Activated CD4-positive, alpha-beta T cell treated with anti-CD3 and anti-CD28 coated beads, Interleukin-2, Interleukin-6, amounts not matched to agents 100 ng/mL and 50 ng/mL, durations not matched to agents 16 hours and 8 hours (primary cell): ENCODE data around the gene SSUH2.

Experiments used
- DNase-seq: peaks from one replicate; pipeline ENCODE4 v3.0.0-alpha.2; 2020

SSUH2 gene

DNA sequence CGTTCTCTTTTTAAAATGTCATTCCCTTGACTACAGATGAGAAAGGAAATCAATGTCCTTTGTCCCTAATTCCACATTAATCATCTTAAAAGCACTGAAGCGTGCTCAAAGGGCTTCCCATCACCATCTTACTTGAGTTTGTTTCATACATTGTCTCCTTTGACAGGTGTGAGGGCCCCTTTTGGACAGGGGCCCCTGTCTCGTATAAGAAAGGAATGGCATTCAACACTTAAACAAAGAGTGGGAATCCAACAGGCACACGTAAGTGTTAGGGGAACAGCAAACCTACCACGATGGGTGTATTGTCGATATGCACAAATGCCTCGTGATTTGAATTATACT is 5.0 kb downstream of the SSUH2 start:
- no peak for DNase-seq

DNA sequence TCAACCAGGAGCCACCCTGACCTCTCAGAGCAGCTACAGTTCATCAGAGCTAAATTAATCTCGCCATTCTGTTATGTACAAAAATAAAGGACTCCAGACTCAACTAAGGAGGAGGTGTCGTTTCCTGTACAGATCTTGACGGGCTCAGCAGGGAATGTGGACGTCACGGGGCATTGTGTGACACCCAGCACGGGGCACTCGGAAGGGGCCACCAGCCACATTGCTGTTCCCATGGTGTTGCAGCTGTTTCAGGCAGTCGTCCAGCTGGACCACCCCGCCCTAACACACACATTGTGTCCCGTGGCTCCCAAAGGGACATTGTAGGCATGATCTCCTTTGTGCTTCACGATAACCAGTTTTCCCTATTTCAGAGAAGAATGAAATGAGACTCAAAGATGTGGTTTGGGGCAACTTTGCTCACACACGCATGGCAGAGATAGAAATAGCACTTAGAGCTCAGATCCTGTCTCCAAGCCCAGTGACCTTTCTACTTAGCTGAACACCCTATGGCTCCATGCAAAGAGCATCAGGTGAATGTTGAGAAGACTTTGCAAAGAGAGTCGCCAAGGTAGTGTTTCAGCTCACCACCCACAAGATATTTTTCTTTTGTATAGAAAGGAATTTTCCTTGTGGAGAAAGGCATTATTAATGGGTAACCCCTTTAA is 5.5 kb downstream of the SSUH2 start:
- no peak for DNase-seq

DNA sequence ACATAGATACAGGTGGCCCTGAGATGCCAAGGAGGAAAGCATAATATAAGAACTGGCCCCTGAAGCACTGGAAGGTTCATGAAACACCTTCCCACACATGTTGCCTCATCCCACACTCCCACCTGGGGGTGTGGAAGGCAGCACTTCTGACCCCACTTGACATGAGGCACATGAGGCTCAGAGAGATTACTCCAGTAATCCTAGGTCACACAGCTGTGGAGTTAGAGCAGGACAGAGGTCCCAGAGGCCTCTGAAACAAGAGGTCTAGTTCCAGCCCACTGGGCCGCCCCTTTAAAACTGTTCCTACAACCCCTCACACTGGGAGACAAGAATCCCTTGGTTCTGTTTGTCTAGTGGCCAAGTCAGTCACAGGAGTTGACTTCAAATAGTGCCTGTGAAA is 7.2 kb downstream of the SSUH2 start:
- no peak for DNase-seq

DNA sequence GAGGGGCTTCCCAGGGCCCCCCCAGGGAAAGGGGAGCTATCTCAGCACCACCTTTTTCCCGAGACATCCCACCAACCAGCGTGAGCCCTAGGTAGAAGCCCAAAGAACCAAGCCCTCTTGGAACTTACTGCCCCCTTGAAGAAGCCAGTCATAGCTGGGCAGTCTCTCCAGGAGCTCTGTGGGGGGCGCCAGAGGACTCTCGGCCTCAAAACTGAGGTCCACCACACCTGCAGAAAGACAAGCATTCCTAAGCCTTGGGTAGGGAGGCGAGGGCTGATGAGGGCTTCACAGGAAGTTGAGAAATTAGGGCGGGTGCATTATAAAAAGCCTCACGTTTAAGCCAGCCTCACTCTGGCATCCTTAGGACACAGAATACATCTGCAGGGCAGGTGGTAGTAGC is 9.0 kb downstream of the SSUH2 start:
- no peak for DNase-seq

DNA sequence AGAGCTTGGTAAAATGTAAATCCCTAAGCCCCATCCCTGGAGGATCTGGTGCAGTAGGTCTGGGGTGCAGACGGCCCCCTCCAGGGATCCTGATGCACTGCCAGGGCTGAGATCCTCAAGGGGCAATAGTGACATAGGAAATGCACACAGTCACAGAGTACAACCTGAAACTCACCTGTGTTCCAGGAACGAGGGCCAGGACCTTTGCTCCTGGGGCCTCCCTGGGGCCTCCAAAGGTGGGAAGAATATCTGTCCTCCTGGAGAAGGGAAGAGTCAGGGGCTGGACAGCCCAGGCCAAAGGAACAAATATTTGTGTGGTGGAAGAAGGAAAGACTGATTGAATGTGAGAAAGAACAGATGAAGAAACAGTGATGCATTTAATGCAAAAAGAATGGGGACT is 9.5 kb downstream of the SSUH2 start:
- DNase-seq = no peak

DNA sequence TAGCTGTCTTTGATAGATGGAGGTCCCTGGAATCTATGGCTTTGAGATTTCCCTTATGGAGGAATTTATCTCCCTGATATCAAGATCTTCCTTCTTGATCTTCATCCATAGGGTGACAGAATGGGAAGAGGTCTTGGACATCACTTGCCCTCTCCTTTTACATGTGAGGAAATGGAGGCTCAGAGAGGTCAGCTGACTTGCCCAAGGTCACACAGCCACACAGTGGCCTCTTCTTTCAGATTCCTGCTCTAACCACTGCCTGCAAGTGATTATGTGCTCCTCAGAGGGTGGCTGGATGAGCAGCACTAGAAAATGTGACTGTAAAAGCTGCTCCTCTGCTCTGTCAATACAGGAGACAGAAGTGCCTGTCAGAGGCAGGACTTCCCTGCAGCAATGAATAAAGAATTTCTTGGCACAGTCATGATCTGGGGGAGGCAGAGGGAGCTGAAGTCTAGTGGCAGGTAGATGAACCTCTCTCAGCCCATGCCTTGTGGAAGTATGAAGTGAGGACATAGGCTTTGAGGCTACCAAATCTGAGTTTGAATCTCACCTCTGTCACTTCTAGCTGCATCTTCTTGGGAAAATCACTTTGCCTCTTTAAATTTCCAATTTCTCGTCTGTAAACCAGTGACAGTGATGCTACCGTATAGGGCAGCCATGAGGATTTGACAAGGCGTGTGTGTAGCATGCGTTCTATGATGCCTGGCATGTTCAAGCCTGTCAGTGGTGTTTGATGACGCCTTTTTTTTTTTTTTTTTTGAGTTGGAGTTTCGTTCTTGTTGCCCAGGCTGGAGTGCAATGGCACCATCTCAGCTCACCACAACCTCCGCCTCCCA is 12.0 kb downstream of the SSUH2 start:
- no peak for DNase-seq

DNA sequence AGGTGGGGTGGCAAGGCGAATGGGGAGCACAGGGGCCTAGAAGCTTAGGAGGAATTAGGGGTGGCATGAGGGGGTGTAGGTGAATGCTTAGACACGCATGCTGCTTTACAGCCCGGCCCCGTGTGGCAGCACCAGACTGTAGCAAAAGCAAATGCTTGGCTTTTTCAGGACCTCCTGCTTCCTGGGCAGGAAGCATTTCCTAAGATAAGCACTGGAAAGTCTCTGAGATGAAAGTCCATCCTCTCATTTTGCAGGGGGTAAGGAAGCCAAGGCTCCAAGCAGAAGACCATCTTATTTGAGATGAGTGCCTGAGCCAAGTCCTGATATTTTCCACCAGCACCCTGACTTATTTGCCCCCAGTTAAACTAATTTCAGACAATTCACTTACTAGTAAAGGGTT is 12.9 kb downstream of the SSUH2 start:
- DNase-seq = no peak

DNA sequence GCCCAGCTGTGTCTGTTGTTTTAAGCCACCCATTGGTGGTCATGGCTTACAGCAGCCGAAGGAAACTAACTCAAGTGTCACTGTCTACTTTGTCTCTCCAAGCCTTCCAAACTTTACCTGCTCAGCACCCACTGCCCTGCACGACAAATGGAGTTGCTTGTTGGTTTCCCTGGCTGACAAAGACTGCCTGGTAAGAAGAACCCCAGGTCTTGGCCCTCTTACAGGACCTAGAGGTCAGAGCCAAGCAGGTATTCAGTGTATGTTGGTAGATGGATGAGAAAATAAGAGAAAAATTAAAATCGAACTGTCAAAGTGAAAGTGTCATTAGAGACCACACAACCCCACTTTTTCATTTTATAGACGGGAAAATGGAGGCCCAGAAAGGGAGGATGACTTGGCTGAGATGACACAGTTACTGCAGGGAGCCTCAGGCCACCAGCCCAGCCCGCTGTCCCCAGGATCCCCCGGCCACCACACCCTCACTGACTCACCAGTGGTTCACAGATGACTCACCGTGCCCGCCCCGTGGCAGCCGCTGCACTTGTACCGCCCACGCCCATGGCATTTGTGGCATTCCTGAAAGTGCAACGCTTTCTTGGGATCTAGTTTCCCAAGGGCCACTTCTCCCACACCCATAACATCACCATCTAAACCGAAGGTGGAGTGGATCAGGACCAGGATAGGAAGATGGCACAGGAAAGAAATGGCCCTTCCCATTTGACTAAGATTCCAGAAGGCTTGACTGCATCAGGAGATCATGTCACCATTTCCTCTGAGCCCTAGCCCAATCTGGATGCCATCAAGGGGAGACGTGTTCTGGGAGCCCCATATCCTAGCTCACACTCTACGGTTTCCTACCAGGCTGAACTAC is 15.2 kb downstream of the SSUH2 start:
- DNase-seq = peak; percentile 81

DNA sequence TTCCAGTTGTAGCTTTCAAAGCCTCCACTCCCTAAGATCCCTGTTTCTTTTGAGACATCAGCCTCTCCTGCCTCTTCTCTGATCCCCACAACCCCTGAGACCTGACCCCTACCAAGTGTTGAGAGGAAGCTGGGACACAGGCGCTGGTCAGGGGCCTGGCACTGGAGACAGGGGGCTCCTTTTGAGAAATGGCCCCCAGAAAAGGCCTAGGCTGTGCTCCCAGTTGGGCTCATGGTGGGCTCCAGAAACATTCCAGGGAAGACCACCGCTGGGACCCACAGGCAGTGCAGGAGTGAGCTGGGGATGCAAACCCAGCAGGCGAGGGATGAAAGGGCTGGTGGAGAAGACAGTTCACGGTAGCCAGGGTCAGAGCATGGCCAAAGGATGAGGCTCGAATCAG is 16.6 kb downstream of the SSUH2 start:
- no peak for DNase-seq

DNA sequence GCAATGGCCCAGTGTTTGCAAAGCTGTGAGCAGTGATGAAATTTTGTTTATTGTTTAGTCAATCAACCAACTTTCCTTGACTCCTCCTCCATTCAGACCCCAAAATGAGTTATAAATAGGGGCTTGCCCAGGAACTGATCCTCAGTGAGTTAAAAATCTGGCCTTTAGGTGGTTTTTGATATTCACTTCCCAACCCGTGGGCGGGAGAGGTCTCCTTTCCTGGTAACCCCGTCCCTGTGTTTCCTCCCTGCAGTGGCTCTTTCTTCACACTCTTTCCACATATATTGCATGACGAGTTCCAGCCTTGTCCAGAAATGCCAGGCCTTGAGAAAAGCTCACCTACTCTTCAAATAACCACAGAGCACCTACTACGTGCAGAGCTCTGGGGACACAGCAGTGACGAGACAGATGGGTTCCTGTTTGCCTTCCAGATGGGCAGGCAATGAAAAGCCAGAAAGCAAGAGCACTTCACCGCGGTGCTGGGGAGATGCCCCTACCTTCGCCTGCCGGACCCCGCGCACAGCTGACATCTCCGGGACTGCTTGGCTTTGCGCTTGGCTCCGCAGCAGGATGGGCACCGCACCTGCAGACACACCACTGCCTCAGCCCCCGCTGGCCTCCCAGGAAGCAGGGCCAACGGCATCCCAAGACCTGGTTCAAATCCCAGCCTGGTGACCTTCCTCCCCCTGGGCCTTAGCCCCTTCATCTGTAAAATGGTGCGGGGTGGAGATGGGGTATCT is 17.2 kb downstream of the SSUH2 start:
- DNase-seq = no peak

DNA sequence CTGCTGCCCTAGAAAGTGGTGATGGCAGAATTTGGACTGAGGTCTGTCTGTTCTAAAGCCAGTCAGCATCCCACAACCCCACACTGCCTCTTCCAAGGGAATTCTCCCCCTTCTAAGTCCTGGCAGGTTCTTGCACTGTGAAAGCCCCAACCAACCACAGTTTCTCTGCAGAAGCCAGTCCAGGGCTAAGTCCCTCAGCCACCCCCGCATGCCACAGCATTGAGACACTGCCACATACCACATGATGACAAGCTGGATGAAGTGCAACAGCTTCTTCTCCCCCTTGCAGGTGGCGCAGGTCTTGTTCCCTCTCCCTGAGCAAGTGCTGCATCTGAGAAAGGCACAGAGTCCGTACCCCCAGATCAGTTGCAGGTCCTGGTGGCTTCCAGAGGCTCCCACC is 18.6 kb downstream of the SSUH2 start:
- no peak for DNase-seq

DNA sequence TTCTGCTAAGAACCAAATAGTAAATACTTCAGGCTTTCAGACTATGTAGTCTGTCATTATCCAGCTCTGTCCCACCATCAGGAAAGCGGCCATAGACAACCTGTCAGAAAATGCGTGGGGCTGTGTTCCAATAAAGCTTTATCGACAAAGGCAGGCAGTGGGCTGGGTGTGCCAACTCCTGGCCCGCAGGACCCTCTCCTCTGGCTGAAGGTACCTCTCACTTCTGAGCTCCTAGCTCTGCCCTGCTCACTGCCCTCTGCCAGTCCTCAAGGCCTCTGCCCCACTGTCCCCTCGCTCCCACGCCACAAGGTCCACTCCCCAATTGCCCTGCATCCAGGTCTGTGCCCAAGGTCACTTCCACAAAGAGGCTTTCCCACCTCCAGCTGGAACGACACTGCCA is 20.0 kb downstream of the SSUH2 start:
- DNase-seq = no peak

DNA sequence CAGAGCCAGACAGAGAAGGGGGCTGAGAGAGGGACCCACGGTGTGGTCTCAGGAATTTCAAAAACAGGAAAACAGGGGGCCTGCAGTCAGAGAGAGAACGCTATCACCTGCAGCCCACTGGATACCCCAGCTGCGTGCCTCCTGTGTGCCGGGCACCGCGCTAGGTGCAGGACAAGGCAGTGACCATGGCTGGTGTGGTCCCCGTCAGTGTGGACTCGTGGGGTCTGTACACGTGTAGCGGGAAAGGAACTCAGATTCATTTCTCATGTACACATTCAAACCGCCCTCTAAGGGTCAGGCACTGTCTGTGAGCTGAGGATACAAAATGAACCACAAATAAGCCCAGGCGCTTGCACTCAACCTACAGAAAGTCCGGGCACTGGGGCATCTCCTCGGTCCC is 20.9 kb downstream of the SSUH2 start:
- DNase-seq = no peak

DNA sequence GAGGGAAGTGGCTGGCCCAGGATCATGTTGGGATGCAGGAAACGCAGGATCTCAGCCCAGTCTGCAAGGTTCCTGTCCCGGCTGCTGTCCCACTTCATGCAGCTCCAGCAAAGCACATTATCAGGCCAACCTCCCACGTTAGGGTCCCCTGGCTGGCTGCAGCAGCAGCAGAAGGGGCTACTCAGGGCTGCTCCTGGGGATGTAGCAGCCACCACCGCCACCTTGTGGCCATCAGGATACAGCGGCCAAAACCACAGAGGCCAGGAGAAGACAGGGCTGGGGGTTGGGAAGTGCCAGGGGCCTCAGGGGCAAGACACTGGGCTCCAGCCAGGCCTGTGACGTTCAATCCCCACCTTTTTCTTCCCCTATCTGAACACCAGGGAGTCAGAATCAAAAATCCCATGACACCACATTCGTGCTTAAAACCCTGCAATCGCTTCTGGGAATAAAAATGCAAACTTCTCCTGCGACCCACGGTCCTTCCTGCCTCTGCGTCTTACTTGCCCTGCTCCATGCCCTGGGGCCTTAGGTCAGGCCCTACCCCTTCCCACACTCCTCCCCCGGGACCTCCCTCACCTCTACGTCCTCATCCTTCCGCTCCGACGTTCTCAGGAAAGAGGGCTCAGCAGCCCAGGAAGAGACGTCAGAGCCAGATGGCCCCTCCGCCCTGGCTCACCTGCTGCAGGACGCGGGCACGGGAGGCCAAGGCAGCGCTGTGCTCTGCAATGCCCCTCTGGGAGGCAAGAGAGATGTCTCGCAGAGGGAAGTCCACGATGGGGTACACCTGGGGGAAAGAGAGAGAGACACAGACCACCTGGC is 21.5 kb downstream of the SSUH2 start:
- DNase-seq = peak; percentile 51

DNA sequence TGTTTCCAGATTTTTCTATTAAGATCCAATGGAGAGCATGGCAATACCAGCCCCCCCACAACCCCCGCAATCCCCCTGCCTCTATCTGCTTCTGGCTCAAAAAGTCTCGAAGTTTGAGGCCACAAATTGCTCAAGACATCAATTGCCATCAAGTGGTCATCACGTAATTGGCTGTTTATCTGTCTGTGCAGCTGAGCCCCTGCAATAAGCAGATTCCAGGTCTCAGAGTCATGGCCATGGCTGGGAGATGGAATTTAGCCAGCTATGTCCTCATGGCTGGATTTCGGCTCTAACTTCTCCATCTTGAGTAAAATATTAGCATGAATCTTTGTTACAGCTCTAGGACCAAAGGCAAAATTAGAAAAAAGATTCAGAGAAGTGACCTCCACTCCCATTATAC is 22.7 kb downstream of the SSUH2 start:
- DNase-seq = no peak

DNA sequence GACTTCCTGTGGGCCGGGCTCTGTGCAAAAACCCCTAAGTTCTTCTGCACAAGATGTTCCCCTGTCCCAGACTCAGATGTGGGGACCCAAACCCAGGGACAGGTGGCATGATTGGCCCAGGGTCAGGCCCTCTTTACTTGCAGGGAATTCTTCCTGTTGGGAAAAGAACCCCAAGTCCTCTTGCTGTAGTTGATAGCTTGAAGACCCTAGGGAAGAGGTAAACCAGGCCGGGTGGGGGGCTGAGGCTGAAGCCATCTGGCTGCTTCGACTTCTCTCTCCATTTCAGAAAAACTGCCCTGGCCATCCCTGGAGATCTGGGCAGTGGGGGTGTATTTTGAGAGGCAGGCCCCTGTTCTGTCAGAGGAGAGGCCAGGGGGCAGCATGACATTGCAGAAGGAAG is 23.5 kb downstream of the SSUH2 start:
- DNase-seq = no peak

DNA sequence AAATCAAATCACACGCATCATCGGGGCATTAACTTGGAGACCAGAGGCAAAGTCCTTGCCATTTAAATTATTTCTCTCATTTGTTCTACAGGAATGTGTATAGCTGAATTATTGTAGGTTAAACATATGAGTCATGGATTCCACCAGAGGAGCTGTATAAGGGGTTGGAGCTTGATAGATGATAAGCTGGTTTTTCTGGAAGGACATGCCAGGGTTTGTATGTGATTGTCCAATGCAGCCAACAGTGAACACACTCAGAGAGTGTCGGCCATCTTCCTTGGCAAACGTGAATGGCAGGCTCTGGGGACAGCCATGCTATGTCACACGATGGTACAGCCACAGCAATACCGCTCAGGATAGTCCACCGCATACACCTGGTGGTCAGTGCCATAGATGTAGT is 25.1 kb downstream of the SSUH2 start:
- no peak for DNase-seq

DNA sequence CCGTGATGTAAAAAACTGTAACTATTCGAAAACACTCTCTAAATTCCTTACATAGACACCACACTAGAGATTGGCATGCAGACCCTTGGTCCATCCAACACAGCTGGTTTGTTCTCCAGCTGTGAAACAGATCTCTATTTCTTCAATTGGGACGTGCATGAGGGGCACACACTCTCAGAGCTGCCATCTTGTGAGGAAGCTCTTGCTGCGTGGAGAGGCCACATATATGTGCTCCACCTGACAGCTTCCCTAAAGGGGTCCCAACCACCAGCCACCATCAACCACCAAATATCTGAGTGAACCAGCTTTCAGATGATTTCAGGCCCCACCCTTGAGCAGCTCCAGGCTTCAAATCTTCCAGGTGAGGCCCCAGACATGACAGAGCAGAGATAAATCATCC is 25.6 kb downstream of the SSUH2 start:
- no peak for DNase-seq

DNA sequence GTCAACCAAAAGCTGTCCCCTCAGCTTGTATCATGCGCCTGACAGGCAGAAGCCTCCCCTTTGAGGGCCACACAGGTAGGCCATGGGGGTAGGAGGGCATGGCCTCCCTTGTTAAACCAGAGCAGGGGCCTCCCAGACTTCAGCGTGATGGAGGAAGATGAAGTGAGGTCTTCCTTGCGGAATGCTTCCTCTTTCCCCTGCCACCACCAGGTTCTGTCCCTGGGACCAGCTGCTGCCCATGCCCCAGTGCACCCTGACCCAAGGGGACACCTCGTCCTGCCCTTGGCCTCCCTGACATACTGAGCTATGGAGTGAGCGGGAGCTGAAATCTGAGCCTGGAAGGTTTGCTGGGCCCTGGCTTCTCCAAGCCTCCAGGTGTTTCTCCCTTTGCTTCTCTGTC is 26.7 kb downstream of the SSUH2 start:
- no peak for DNase-seq

DNA sequence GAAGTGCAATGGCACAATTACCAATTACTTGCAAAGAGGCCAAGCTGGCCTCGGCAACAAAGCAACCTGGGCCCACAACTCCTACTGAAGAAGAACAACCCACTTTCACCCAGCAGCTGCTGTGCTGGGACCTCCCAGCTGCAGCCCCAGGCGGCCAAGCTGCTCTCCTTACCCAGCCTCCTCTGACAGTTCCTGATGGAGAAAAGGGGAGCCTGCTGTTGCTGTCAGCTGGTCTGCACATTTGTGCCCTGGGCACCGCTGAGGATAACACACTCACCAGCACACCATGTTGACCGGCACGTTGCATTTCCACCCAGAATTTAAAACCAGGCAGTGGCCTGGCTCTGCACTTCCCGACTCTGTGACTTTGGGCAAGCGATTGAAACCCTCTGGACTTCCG is 33.6 kb downstream of the SSUH2 start:
- no peak for DNase-seq

DNA sequence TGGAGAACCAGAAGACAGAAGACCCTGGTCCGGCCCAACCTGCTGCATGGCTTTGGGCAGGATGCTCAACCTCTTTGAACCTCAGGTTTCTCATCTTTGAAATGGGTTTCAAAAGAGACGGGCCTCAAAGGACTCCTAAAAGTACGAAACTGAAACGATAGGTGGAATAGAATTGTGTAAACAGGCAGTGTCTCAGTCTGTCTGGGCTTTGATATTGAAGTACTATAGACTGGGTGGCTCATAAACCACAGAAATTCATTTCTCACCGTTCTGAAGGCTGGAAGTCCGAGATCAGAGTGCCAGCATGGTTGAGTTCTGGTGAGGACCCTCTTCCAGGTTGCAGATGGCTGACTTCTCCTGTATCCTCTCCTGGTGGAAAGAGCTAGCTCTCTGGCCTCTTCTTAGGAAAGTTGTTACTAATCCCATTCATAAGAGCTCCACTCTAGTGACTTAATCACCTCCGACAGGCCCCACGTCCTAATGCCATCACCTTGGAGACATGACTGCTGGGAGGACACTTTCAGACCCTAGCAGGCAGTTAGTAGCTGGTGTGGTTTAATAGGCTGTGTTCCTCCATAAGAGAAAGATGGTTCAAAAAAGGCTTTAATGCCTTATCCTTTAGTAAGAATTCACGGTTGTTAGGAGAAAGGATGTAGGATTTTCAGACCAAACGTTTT is 35.7 kb downstream of the SSUH2 start:
- DNase-seq = no peak
